GM12878 (cell line): ENCODE measurements around the gene TJP1. TPM values are rescaled to one million over a fixed set of nuclear protein-coding genes. Genes with fewer than 3 reads are reported as not detected.

ENCODE experiments used
- ATAC-seq: fragments of 200-7000 bp; cut with Tn5 transposase; 3 replicates; pipeline ENCODE4 v1.9.1; 2020; ENCODE audit warnings: mild to moderate bottlenecking, moderate library complexity
- BruUV-seq: library from RNA; stranded (reverse); fragments of 400-500 nt; replicated peaks from 2 replicates; lab custom pipeline; 2021; lab: Mats Ljungman, UMichigan
- CTCF ChIA-PET: fragments of 300-600 bp; sonication (Branson Sonifier 250); formaldehyde crosslinking; extraction: SDS; loops from one replicate; lab custom pipeline; 2021; ENCODE audit warnings: inconsistent platforms; lab: Yijun Ruan, JAX
- POLR2A ChIA-PET: fragments of 350-600 bp; formaldehyde crosslinking; extraction: SDS; loops from one replicate; lab custom pipeline; 2021; ENCODE audit warnings: inconsistent platforms; lab: Charles Lee
- RAD21 ChIA-PET: fragments of 300-600 bp; sonication (Branson Sonifier 250); formaldehyde crosslinking; loops from one replicate; lab custom pipeline; 2023; ENCODE audit warnings: antibody characterized with exemption; ENCODE audit not compliant: unreplicated experiment; lab: Charles Lee
- SMC1A ChIA-PET: fragments of 300-600 bp; sonication (Branson Sonifier 250); formaldehyde crosslinking; loops from one replicate; lab custom pipeline; 2023; ENCODE audit not compliant: unreplicated experiment, uncharacterized antibody; lab: Charles Lee
- DNase-seq: peaks from one replicate; pipeline ENCODE4 v3.0.0-alpha.2; 2011; ENCODE audit warnings: low read depth, low spot score
- FAIRE-seq: peaks from 3 replicates; lab custom pipeline; 2011; peaks lifted over from hg19 to GRCh38; lab: Jason Lieb, UNC
- H2AFZ ChIP-seq: 2 replicates; pipeline ENCODE4 v1.6.0; 2011; ENCODE audit warnings: low read depth, low read length, control low read depth; ENCODE audit not compliant: control insufficient read depth
- H3K27ac ChIP-seq: 2 replicates; pipeline ENCODE4 v1.5.1; 2011; ENCODE audit warnings: control low read depth; ENCODE audit not compliant: control insufficient read depth, insufficient read depth
- H3K27me3 ChIP-seq, 2 experiments: replicated peaks in 1 of 2; 2 replicates each; pipeline versions ENCODE4 v1.6.0 to v1.6.1; 2011; ENCODE audit warnings: low read length in 1 of 2; ENCODE audit not compliant: control insufficient read depth in 2 of 2, insufficient read depth in 2 of 2
- H3K36me3 ChIP-seq, 2 experiments: 2 replicates each; pipeline ENCODE4 v1.5.1; 2011; ENCODE audit warnings: low read length in 1 of 2; ENCODE audit not compliant: control insufficient read depth in 2 of 2, insufficient read depth in 2 of 2
- H3K4me1 ChIP-seq: 2 replicates; pipeline ENCODE4 v1.6.1; 2011; ENCODE audit warnings: mild to moderate bottlenecking, low read length, moderate library complexity, mixed read lengths; ENCODE audit not compliant: control insufficient read depth, insufficient read depth
- H3K4me2 ChIP-seq: 2 replicates; pipeline ENCODE4 v1.6.0; 2011; ENCODE audit warnings: control low read depth; ENCODE audit not compliant: control insufficient read depth, insufficient read depth
- H3K4me3 ChIP-seq: fragments of 200-600 bp; sonication (generic); 2 replicates; pipeline ENCODE4 v1.5.1; 2016
- H3K79me2 ChIP-seq: 2 replicates; pipeline ENCODE4 v1.6.0; 2011; ENCODE audit warnings: low read length; ENCODE audit not compliant: control insufficient read depth, insufficient read depth
- H3K9ac ChIP-seq: 2 replicates; pipeline ENCODE4 v1.8.0; 2011; ENCODE audit warnings: low read length, control low read depth, mixed read lengths; ENCODE audit not compliant: control insufficient read depth, insufficient read depth
- H3K9me3 ChIP-seq: replicated peaks from 3 replicates; pipeline ENCODE4 v1.5.1; 2011; ENCODE audit warnings: mild to moderate bottlenecking, low read length; ENCODE audit not compliant: control insufficient read depth, insufficient read depth
- H4K20me1 ChIP-seq: 2 replicates; pipeline ENCODE4 v1.6.0; 2011; ENCODE audit not compliant: control insufficient read depth, insufficient read depth
- FOXK2 ChIP-seq: fragments of 450-650 bp; IDR thresholded peaks from 2 replicates; pipeline ENCODE4 v1.6.1; 2017; ENCODE audit warnings: mild to moderate bottlenecking, moderate library complexity
- RBBP5 ChIP-seq: fragments of 200-600 bp; sonication (generic); conservative IDR thresholded peaks from 2 replicates; pipeline ENCODE4 v1.6.1; 2016
- SIX5 ChIP-seq: IDR thresholded peaks from 2 replicates; pipeline ENCODE4 v1.6.1; 2011; ENCODE audit warnings: mild to moderate bottlenecking, low read depth, low read length, moderate library complexity; ENCODE audit not compliant: severe bottlenecking
- SMAD1 ChIP-seq: fragments of 450-650 bp; IDR thresholded peaks from 2 replicates; pipeline ENCODE4 v1.6.1; 2018; ENCODE audit warnings: mild to moderate bottlenecking, low read depth; ENCODE audit not compliant: partially characterized antibody
- WGBS: methylation state at CpG from one replicate; pipeline ENCODE4 v1.1.6; 2016; ENCODE audit warnings: low lambda C conversion rate; ENCODE audit not compliant: insufficient replicate concordance, insufficient coverage; ENCODE audit errors: missing lambda C conversion rate; 5-methylcytosine and 5-hydroxymethylcytosine counted together
- in situ Hi-C: fragments of 300-500 bp; cut with MboI; formaldehyde crosslinking; loops from 9 replicates; pipeline ENCODE4 v1.14.3; 2018; ENCODE audit warnings: mixed read lengths
- intact Hi-C: fragments of 100-400 bp; cut with micrococcal nuclease; formaldehyde crosslinking; loops from one replicate; pipeline ENCODE4 v1.14.2; 2022; ENCODE audit not compliant: unreplicated experiment
- polyA plus RNA-seq, 11 experiments: library from polyadenylated mRNA; depleted of rRNA in 4 of 11; unstranded in 6 of 11; stranded (reverse) in 5 of 11; fragments of >200 nt; fragmentation: Nextera tagmentation in 4 of 11; fragmentation: Illumina TruSeq in 1 of 11; extraction: Ambion mirVana in 4 of 11; extraction: Trizol in 1 of 11; gene quantifications; 1 replicate in 1 of 11; 2 replicates in 10 of 11; pipeline versions ENCODE4 v1.2.1 to v1.2.3, GENCODE V29; 2011 to 2016; ENCODE audit warnings: inconsistent platforms in 2 of 11, missing spikeins in 2 of 11, low read depth in 1 of 11
- total RNA-seq, 4 experiments: library from RNA; depleted of rRNA in 3 of 4; stranded (reverse); fragments of >200 nt in 3 of 4; fragmentation: Illumina TruSeq in 1 of 4; extraction: Trizol in 1 of 4; gene quantifications; 2 replicates each; pipeline versions ENCODE4 v1.2.1 to v1.2.3, GENCODE V29; 2013 to 2021
- TF ChIP-seq, protein P1 (sequence below): fragments of 450-650 bp; IDR thresholded peaks from 2 replicates; pipeline ENCODE4 v1.6.1; 2017; ENCODE audit warnings: mild to moderate bottlenecking, low read depth, inconsistent platforms; ENCODE audit not compliant: poor library complexity, severe bottlenecking

Gene TJP1
- total and polyA plus RNA-seq, 10 of the 15 experiments (the other 5 are each of a cell fraction or from before 2014, with no cell fraction given), result 0.01 to 0.49 (median 0.08) TPM; not detected in 7

- ChIA-PET POLR2A (no interaction called here), SMC1A (no interaction called here), CTCF (no interaction called here), RAD21 (no interaction called here)
- TF ChIP-seq, protein P1, sequence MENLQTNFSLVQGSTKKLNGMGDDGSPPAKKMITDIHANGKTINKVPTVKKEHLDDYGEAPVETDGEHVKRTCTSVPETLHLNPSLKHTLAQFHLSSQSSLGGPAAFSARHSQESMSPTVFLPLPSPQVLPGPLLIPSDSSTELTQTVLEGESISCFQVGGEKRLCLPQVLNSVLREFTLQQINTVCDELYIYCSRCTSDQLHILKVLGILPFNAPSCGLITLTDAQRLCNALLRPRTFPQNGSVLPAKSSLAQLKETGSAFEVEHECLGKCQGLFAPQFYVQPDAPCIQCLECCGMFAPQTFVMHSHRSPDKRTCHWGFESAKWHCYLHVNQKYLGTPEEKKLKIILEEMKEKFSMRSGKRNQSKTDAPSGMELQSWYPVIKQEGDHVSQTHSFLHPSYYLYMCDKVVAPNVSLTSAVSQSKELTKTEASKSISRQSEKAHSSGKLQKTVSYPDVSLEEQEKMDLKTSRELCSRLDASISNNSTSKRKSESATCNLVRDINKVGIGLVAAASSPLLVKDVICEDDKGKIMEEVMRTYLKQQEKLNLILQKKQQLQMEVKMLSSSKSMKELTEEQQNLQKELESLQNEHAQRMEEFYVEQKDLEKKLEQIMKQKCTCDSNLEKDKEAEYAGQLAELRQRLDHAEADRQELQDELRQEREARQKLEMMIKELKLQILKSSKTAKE, result no peak
- TF ChIP-seq FOXK2 (no peak), SIX5 (no peak), SMAD1 (no peak), RBBP5 (no peak)
- FAIRE-seq (no peak), DNase-seq (no peak), ATAC-seq (no peak)
- Histone ChIP-seq H2AFZ (no peak overlapping the region), H3K4me1 (no peaks in the 10 kb centered on the region), H3K4me2 (no peak overlapping the region), H3K4me3 (no peak overlapping the region), H3K9ac (no peak overlapping the region), H3K36me3 (no peaks in the 10 kb centered on the region), H4K20me1 (no peaks in the 10 kb centered on the region), H3K9me3 (no peaks in the 10 kb centered on the region; the same call in 2 of the 3 replicates), H3K79me2 (no peaks in the 10 kb centered on the region), H3K27me3 (no peaks in the 10 kb centered on the region), H3K27ac (no peak overlapping the region)
- in situ Hi-C loops (no loop called here), intact Hi-C loops (no loop called here)
- BruUV-seq, result no TSS peak
- WGBS, result 45% methylated on average over 7 of the region's 7 CpGs
Measured at GRCh38 chr15:29652595-29652994, 169.7 kb downstream of the TJP1 start.
